WTC11 (cell line): Measurements from ENCODE around the gene KPNA2. TPM values are rescaled to one million over a fixed set of nuclear protein-coding genes. Genes with fewer than 3 reads are reported as not detected.
"Not testable (repeated sequence)": the region's sequence is repeated elsewhere in the genome, so short reads cannot be mapped to it uniquely, and the experiment has no call there.

ENCODE experiments used
- ATAC-seq: fragments of 200-7000 bp; cut with Tn5 transposase; 2 replicates; pipeline ENCODE4 v1.10.0; 2021; ENCODE audit warnings: mild to moderate bottlenecking, moderate library complexity
- CTCF ChIA-PET: fragments of 300-600 bp; sonication (Branson Sonifier 250); formaldehyde crosslinking; loops from one replicate; lab custom pipeline; 2021; ENCODE audit warnings: antibody characterized with exemption; lab: Charles Lee
- POLR2A ChIA-PET: fragments of 350-600 bp; sonication (Branson Sonifier 250); formaldehyde crosslinking; loops from one replicate; lab custom pipeline; 2021; ENCODE audit warnings: antibody characterized with exemption; lab: Charles Lee
- DNase-seq: peaks from one replicate; pipeline ENCODE4 v3.0.0; 2021; ENCODE audit warnings: low spot score
- H3K27ac Mint-ChIP-seq: 2 replicates; pipeline ENCODE4 v1.8.0; 2021; ENCODE audit warnings: mixed read lengths
- H3K27me3 Mint-ChIP-seq: 2 replicates; pipeline ENCODE4 v1.8.0; 2021; ENCODE audit warnings: low read depth, mild to moderate bottlenecking, moderate library complexity, mixed read lengths
- H3K36me3 Mint-ChIP-seq: 2 replicates; pipeline ENCODE4 v1.8.0; 2021; ENCODE audit warnings: mixed read lengths
- H3K4me1 Mint-ChIP-seq: 2 replicates; pipeline ENCODE4 v1.8.0; 2022; ENCODE audit warnings: mixed read lengths
- H3K4me3 Mint-ChIP-seq: 2 replicates; pipeline ENCODE4 v1.8.0; 2021; ENCODE audit warnings: mild to moderate bottlenecking, moderate library complexity, mixed read lengths
- H3K9me3 Mint-ChIP-seq: 2 replicates; pipeline ENCODE4 v1.8.0; 2021; ENCODE audit warnings: mixed read lengths
- CTCF ChIP-seq: fragments of 200-600 bp; IDR thresholded peaks from 2 replicates; pipeline ENCODE4 v1.8.0; 2022; ENCODE audit warnings: antibody characterized with exemption
- E2F4 ChIP-seq: sonication (generic); formaldehyde crosslinking; IDR thresholded peaks from 2 replicates; pipeline ENCODE4 v1.8.1; 2022; ENCODE audit warnings: low read depth, mild to moderate bottlenecking, moderate library complexity, missing genetic modification reagents, borderline replicate concordance
- GRHL2 ChIP-seq: fragments of 250-450 bp; sonication (Bioruptor Pico); IDR thresholded peaks from 2 replicates; pipeline ENCODE4 v1.8.0; 2022; ENCODE audit warnings: mild to moderate bottlenecking, moderate library complexity; ENCODE audit not compliant: insufficient replicate concordance, severe bottlenecking
- MAX ChIP-seq: sonication (generic); formaldehyde crosslinking; IDR thresholded peaks from 2 replicates; pipeline ENCODE4 v1.8.0; 2022; ENCODE audit warnings: mild to moderate bottlenecking, missing genetic modification reagents
- NR1H2 ChIP-seq: sonication (generic); formaldehyde crosslinking; IDR thresholded peaks from 2 replicates; pipeline ENCODE4 v1.9.0; 2021; ENCODE audit warnings: mild to moderate bottlenecking, moderate library complexity, missing genetic modification reagents
- NR2C2 ChIP-seq: sonication (generic); formaldehyde crosslinking; IDR thresholded peaks from 2 replicates; pipeline ENCODE4 v1.8.0; 2022; ENCODE audit warnings: mild to moderate bottlenecking, missing genetic modification reagents
- RELA ChIP-seq: sonication (generic); formaldehyde crosslinking; IDR thresholded peaks from 2 replicates; pipeline ENCODE4 v1.8.1; 2022; ENCODE audit warnings: missing genetic modification reagents, mild to moderate bottlenecking, borderline replicate concordance
- SMAD3 ChIP-seq: sonication (generic); formaldehyde crosslinking; IDR thresholded peaks from 2 replicates; pipeline ENCODE4 v1.8.0; 2022; ENCODE audit warnings: missing genetic modification reagents, mild to moderate bottlenecking, borderline replicate concordance
- SP1 ChIP-seq: sonication (generic); formaldehyde crosslinking; conservative IDR thresholded peaks from 2 replicates; pipeline ENCODE4 v1.8.1; 2022; ENCODE audit warnings: missing genetic modification reagents
- ZBTB21 ChIP-seq: sonication (generic); formaldehyde crosslinking; IDR thresholded peaks from 2 replicates; pipeline ENCODE4 v1.8.1; 2023; ENCODE audit warnings: mild to moderate bottlenecking, missing genetic modification reagents, borderline replicate concordance
- ZBTB43 ChIP-seq: sonication (generic); formaldehyde crosslinking; IDR thresholded peaks from 2 replicates; pipeline ENCODE4 v1.8.1; 2023; ENCODE audit warnings: mild to moderate bottlenecking, missing genetic modification reagents
- ZNF232 ChIP-seq: sonication (generic); formaldehyde crosslinking; IDR thresholded peaks from 2 replicates; pipeline ENCODE4 v1.8.0; 2022; ENCODE audit warnings: mild to moderate bottlenecking, missing genetic modification reagents
- ZNF263 ChIP-seq: sonication (generic); formaldehyde crosslinking; IDR thresholded peaks from 2 replicates; pipeline ENCODE4 v1.8.1; 2022; ENCODE audit warnings: low read depth, mild to moderate bottlenecking, moderate library complexity, missing genetic modification reagents
- ZNF425 ChIP-seq: fragments of 250-450 bp; sonication (Bioruptor Pico); conservative IDR thresholded peaks from 2 replicates; pipeline ENCODE4 v1.9.0; 2021; ENCODE audit warnings: mild to moderate bottlenecking
- total RNA-seq: library from RNA; stranded (reverse); gene quantifications from 3 replicates; pipeline ENCODE4 v1.2.3, GENCODE V29; 2021
- TF ChIP-seq, protein P1 (sequence below): sonication (generic); formaldehyde crosslinking; IDR thresholded peaks from 2 replicates; pipeline ENCODE4 v1.8.1; 2022; ENCODE audit warnings: missing genetic modification reagents, borderline replicate concordance
- TF ChIP-seq, protein P2 (sequence below): fragments of 250-450 bp; sonication (Bioruptor Pico); IDR thresholded peaks from 2 replicates; pipeline ENCODE4 v1.8.0; 2021; ENCODE audit warnings: mild to moderate bottlenecking

The KPNA2 gene
- total RNA-seq, 1 experiment from 2014 or later, result 466 TPM

- not testable (repeated sequence) for H3K36me3 Mint-ChIP-seq
Measured at GRCh38 chr17:67996301-67997171, 39.0 kb upstream of the KPNA2 start, which contains the start of gene C17orf58. Gene C17orf58 (minus strand): TSS chr17:67996469. CDS start chr17:67996198, 271 bp downstream.

GRCh38 chr17:67998466-67998865, 37.1 kb upstream of the KPNA2 start:
- no peak overlapping the region for H3K27ac Mint-ChIP-seq
- POLR2A ChIA-PET, result interaction anchor here (0.6 to 0.7 kb wide), 2 partner anchors 9 to 505 kb away, joined by 3 to 4 read pairs; no protein-coding TSS in a partner anchor
- TF ChIP-seq E2F4 (CRISPR knock-in tag) (no peak), SMAD3 (no peak), NR1H2 (no peak), ZBTB43 (no peak), NR2C2 (CRISPR knock-in tag) (no peak), MAX (CRISPR knock-in tag) (no peak), RELA (CRISPR knock-in tag) (no peak), GRHL2 (CRISPR knock-in tag) (no peak), ZBTB21 (CRISPR knock-in tag) (no peak), SP1 (CRISPR knock-in tag) (no peak), ZNF232 (no peak), ZNF263 (CRISPR knock-in tag) (no peak), CTCF (no peak), ZNF425 (CRISPR knock-in tag) (no peak)
- TF ChIP-seq, protein P1, sequence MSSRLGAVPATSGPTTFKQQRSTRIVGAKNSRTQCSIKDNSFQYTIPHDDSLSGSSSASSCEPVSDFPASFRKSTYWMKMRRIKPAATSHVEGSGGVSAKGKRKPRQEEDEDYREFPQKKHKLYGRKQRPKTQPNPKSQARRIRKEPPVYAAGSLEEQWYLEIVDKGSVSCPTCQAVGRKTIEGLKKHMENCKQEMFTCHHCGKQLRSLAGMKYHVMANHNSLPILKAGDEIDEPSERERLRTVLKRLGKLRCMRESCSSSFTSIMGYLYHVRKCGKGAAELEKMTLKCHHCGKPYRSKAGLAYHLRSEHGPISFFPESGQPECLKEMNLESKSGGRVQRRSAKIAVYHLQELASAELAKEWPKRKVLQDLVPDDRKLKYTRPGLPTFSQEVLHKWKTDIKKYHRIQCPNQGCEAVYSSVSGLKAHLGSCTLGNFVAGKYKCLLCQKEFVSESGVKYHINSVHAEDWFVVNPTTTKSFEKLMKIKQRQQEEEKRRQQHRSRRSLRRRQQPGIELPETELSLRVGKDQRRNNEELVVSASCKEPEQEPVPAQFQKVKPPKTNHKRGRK (CRISPR knock-in tag), result no peak
- TF ChIP-seq, protein P2, sequence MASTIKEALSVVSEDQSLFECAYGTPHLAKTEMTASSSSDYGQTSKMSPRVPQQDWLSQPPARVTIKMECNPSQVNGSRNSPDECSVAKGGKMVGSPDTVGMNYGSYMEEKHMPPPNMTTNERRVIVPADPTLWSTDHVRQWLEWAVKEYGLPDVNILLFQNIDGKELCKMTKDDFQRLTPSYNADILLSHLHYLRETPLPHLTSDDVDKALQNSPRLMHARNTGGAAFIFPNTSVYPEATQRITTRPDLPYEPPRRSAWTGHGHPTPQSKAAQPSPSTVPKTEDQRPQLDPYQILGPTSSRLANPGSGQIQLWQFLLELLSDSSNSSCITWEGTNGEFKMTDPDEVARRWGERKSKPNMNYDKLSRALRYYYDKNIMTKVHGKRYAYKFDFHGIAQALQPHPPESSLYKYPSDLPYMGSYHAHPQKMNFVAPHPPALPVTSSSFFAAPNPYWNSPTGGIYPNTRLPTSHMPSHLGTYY, result no peak
- no peak for ATAC-seq
- H3K4me3 Mint-ChIP-seq, result no peak overlapping the region
- CTCF ChIA-PET, result interaction anchor here (1.0 kb wide), 1 partner anchor 11 kb away, joined by 3 read pairs; no protein-coding TSS in a partner anchor
- no peak for DNase-seq
- H3K27me3 Mint-ChIP-seq, result peaks cover 27% of the 10 kb centered on the region
- H3K36me3 Mint-ChIP-seq, result no peaks in the 10 kb centered on the region
- H3K9me3 Mint-ChIP-seq, result no peaks in the 10 kb centered on the region
- H3K4me1 Mint-ChIP-seq, result peaks cover 17% of the 10 kb centered on the region

More at GRCh38 chr17:67996301-67997171, 39.0 kb upstream of the KPNA2 start, which contains the start of gene C17orf58:
- POLR2A ChIA-PET, result interaction anchor here (0.6 to 1.1 kb wide), 2 partner anchors 15 to 31 kb away, joined by 3 read pairs; no protein-coding TSS in a partner anchor
- DNase-seq (peak; percentile 23), ATAC-seq (peak; percentile 7)
- H3K4me3 Mint-ChIP-seq, result peak within 1 kb of the TSS; percentile 80
- H3K27ac Mint-ChIP-seq, H3K9me3 Mint-ChIP-seq: not testable (repeated sequence)
- H3K4me1 Mint-ChIP-seq, result peaks cover 24% of the 10 kb centered on the region
- peaks cover 27% of the 10 kb centered on the region for H3K27me3 Mint-ChIP-seq
- peak; percentile 42; the same call in 1 of the 2 replicates for TF ChIP-seq MAX (CRISPR knock-in tag)
- CTCF ChIA-PET, result interaction anchor here (0.8 to 2.4 kb wide), 4 partner anchors 13 to 24 kb away, joined by 3 to 7 read pairs (median 4); no protein-coding TSS in a partner anchor
